HepG2 (cell line): ENCODE measurements around the gene TMEM237. TPM values are rescaled to one million over a fixed set of nuclear protein-coding genes. Genes with fewer than 3 reads are reported as not detected.

ENCODE experiments used
- ADNP ChIP-seq: sonication (generic); formaldehyde crosslinking; IDR thresholded peaks from 2 replicates; pipeline ENCODE4 v1.4.0; 2020; ENCODE audit warnings: missing genetic modification reagents
- CBX2 ChIP-seq, 2 experiments: fragments of 200-600 bp in 1 of 2; sonication (generic); formaldehyde crosslinking in 1 of 2; IDR thresholded peaks; 2 replicates each; pipeline versions ENCODE4 v1.7.0 to v1.8.1; 2018 to 2022; ENCODE audit warnings: low read depth in 2 of 2, low read length in 1 of 2, mild to moderate bottlenecking in 1 of 2, missing genetic modification reagents in 1 of 2
- CSRNP2 ChIP-seq: sonication (generic); formaldehyde crosslinking; conservative IDR thresholded peaks from 2 replicates; pipeline ENCODE4 v1.8.0; 2022; ENCODE audit warnings: low read depth, missing genetic modification reagents
- FOXK2 ChIP-seq: fragments of 450-650 bp; IDR thresholded peaks from 2 replicates; pipeline ENCODE4 v1.6.1; 2016
- PATZ1 ChIP-seq: sonication (generic); formaldehyde crosslinking; IDR thresholded peaks from 2 replicates; pipeline ENCODE4 v1.4.0; 2020; ENCODE audit warnings: missing genetic modification reagents
- SUZ12 ChIP-seq: fragments of 150-350 bp; IDR thresholded peaks from 2 replicates; pipeline ENCODE4 v1.6.1; 2014; ENCODE audit warnings: low read depth, low read length
- THAP8 ChIP-seq: sonication (generic); formaldehyde crosslinking; IDR thresholded peaks from 2 replicates; pipeline ENCODE4 v1.5.1; 2020; ENCODE audit warnings: missing genetic modification reagents, mild to moderate bottlenecking, borderline replicate concordance
- ZMAT5 ChIP-seq: sonication (generic); formaldehyde crosslinking; IDR thresholded peaks from 2 replicates; pipeline ENCODE4 v1.5.0; 2020; ENCODE audit warnings: mild to moderate bottlenecking, low read depth, missing genetic modification reagents, borderline replicate concordance
- ZNF124 ChIP-seq: sonication (generic); formaldehyde crosslinking; IDR thresholded peaks from 2 replicates; pipeline ENCODE4 v1.4.0; 2020; ENCODE audit warnings: missing genetic modification reagents
- ZNF142 ChIP-seq: sonication (generic); formaldehyde crosslinking; IDR thresholded peaks from 2 replicates; pipeline ENCODE4 v1.4.0; 2020; ENCODE audit warnings: missing genetic modification reagents
- ZNF503 ChIP-seq: sonication (generic); formaldehyde crosslinking; IDR thresholded peaks from 2 replicates; pipeline ENCODE4 v1.4.0; 2020; ENCODE audit warnings: missing genetic modification reagents
- ZNF546 ChIP-seq: sonication (generic); formaldehyde crosslinking; conservative IDR thresholded peaks from 2 replicates; pipeline ENCODE4 v1.8.1; 2023; ENCODE audit warnings: mild to moderate bottlenecking, missing genetic modification reagents
- ZNF784 ChIP-seq: sonication (generic); formaldehyde crosslinking; IDR thresholded peaks from 2 replicates; pipeline ENCODE4 v1.5.1; 2020; ENCODE audit warnings: missing genetic modification reagents, mild to moderate bottlenecking, borderline replicate concordance
- polyA plus RNA-seq, 8 experiments: library from polyadenylated mRNA; depleted of rRNA in 3 of 8; stranded (reverse) in 7 of 8; unstranded in 1 of 8; fragments of >200 nt; fragmentation: Illumina TruSeq in 4 of 8; extraction: Trizol in 4 of 8; gene quantifications; 2 replicates each; pipeline versions ENCODE4 v1.2.1 to v1.2.3, GENCODE V29; 2011 to 2016; ENCODE audit warnings: low read depth in 4 of 8, missing spikeins in 1 of 8, mixed read lengths in 1 of 8; ENCODE audit not compliant: insufficient read depth in 1 of 8
- total RNA-seq, 5 experiments: library from RNA; depleted of rRNA; stranded (reverse); fragments of >200 nt; fragmentation: Illumina TruSeq; extraction: Trizol; gene quantifications; 2 replicates each; pipeline ENCODE4 v1.2.3, GENCODE V29; 2016; ENCODE audit warnings: low read depth in 1 of 5

TMEM237 gene
- total and polyA plus RNA-seq, 2 of the 13 experiments (the other 11 are each of a cell fraction or from before 2014, with no cell fraction given), result 21.8 to 36.1 TPM

GRCh38 chr2:201643216-201643890 is at the start of gene TMEM237 (continued):
- TF ChIP-seq THAP8 (peak; percentile 63; the same call in 1 of the 2 replicates), FOXK2 (no peak), SUZ12 (no peak), ZNF503 (0 out of 2 replicates have a peak, but pooled peaks have one; percentile 4), ZMAT5 (CRISPR knock-in tag) (no peak), ZNF124 (no peak), ZNF546 (CRISPR knock-in tag) (0 out of 2 replicates have a peak, but pooled peaks have one; percentile 10), PATZ1 (CRISPR knock-in tag) (peak; percentile 75), CSRNP2 (CRISPR knock-in tag) (no peak), ADNP (CRISPR knock-in tag) (no peak), ZNF142 (no peak; the same call in 1 of the 2 replicates), ZNF784 (CRISPR knock-in tag) (no peak), CBX2 (IDR thresholded peaks at IDR 0.05; ENCODE audit: low read depth, low read length) (no peak), CBX2 (CRISPR knock-in tag; IDR thresholded peaks at IDR 0.05; ENCODE audit: low read depth) (no peak)
